ENCODE measurements around the gene MCF2L.

The MCF2L gene

GRCh38 chr13:113125506-113126264 is 156.7 kb downstream of the MCF2L start:
- no peak for DNase-seq (ENCODE audit: low spot score)

GRCh38 chr13:113126265-113127150 is 157.5 kb downstream of the MCF2L start:
- no peak for DNase-seq (ENCODE audit: low spot score)

- no peak for DNase-seq (ENCODE audit: low spot score)
Measured at GRCh38 chr13:113129480-113129879, 160.5 kb downstream of the MCF2L start.

- DNase-seq (ENCODE audit: low spot score): no peak
Measured at GRCh38 chr13:113129921-113130750, 161.1 kb downstream of the MCF2L start.

GRCh38 chr13:113135281-113135760 is 166.3 kb downstream of the MCF2L start:
- no peak for DNase-seq (ENCODE audit: low spot score)

- DNase-seq (ENCODE audit: low spot score): no peak
Measured at GRCh38 chr13:113137691-113138298, 168.8 kb downstream of the MCF2L start.

GRCh38 chr13:113138792-113139551 is 170.0 kb downstream of the MCF2L start:
- DNase-seq (ENCODE audit: low spot score): no peak

- no peak for DNase-seq (ENCODE audit: low spot score)
Measured at GRCh38 chr13:113139577-113139976, 170.6 kb downstream of the MCF2L start.

GRCh38 chr13:113140677-113141600 is 171.9 kb downstream of the MCF2L start:
- no peak for DNase-seq (ENCODE audit: low spot score)

GRCh38 chr13:113141601-113141970 is 172.6 kb downstream of the MCF2L start:
- no peak for DNase-seq (ENCODE audit: low spot score)

GRCh38 chr13:113142876-113143275 is 173.9 kb downstream of the MCF2L start:
- no peak for DNase-seq (ENCODE audit: low spot score)

- no peak for DNase-seq (ENCODE audit: low spot score)
Measured at GRCh38 chr13:113143466-113144254, 174.6 kb downstream of the MCF2L start.

- DNase-seq (ENCODE audit: low spot score): no peak
Measured at GRCh38 chr13:113144255-113144629, 175.2 kb downstream of the MCF2L start.

- no peak for DNase-seq (ENCODE audit: low spot score)
Measured at GRCh38 chr13:113145496-113145895, 176.5 kb downstream of the MCF2L start.

- DNase-seq (ENCODE audit: low spot score): no peak
Measured at GRCh38 chr13:113145911-113146598, 177.0 kb downstream of the MCF2L start.

- DNase-seq (ENCODE audit: low spot score): no peak
Measured at GRCh38 chr13:113146750-113147149, 177.7 kb downstream of the MCF2L start.

- no peak for DNase-seq (ENCODE audit: low spot score)
Measured at GRCh38 chr13:113147206-113147605, 178.2 kb downstream of the MCF2L start.

GRCh38 chr13:113148407-113148806 is 179.4 kb downstream of the MCF2L start:
- DNase-seq (ENCODE audit: low spot score): no peak
